Spleen (tissue), 11 donors: ENCODE data around the gene TSPAN19. TPM values are rescaled to one million over a fixed set of nuclear protein-coding genes. Genes with fewer than 3 reads are reported as not detected.

ENCODE experiments used
- DNase-seq: peaks from one replicate; pipeline ENCODE4 v3.0.0-alpha.2; 2020
- H3K27ac ChIP-seq, 8 donors: fragments of 200-600 bp; sonication (generic) in 7 of 8; 1 replicate in 4 of 8; 2 replicates in 4 of 8; pipeline versions ENCODE4 v1.5.0 to v1.8.0; 2016 to 2021; ENCODE audit warnings: inconsistent platforms in 4 of 8, mild to moderate bottlenecking in 4 of 8, moderate library complexity in 1 of 8
- H3K27me3 ChIP-seq, 7 donors: fragments of 200-600 bp; sonication (generic) in 6 of 7; replicated peaks in 1 of 7; 1 replicate in 4 of 7; 2 replicates in 3 of 7; pipeline versions ENCODE4 v1.5.0 to v1.8.0; 2016 to 2021; ENCODE audit warnings: inconsistent platforms in 3 of 7, mild to moderate bottlenecking in 1 of 7
- H3K36me3 ChIP-seq, 6 donors: fragments of 200-600 bp; sonication (generic) in 5 of 6; 1 replicate in 4 of 6; 2 replicates in 2 of 6; pipeline versions ENCODE4 v1.5.0 to v1.8.0; 2016 to 2021; ENCODE audit warnings: inconsistent platforms in 2 of 6
- H3K4me1 ChIP-seq, 6 donors: fragments of 200-600 bp; sonication (generic) in 5 of 6; 1 replicate in 3 of 6; 2 replicates in 3 of 6; pipeline versions ENCODE4 v1.5.0 to v1.8.0; 2016 to 2021; ENCODE audit warnings: inconsistent platforms in 3 of 6
- H3K4me3 ChIP-seq, 8 donors: fragments of 200-600 bp; sonication (generic) in 7 of 8; 1 replicate in 4 of 8; 2 replicates in 4 of 8; pipeline versions ENCODE4 v1.5.0 to v1.8.0; 2016 to 2021; ENCODE audit warnings: inconsistent platforms in 4 of 8, mild to moderate bottlenecking in 4 of 8, moderate library complexity in 2 of 8
- H3K9me3 ChIP-seq, 8 donors: fragments of 200-600 bp; sonication (generic) in 7 of 8; 1 replicate in 4 of 8; 2 replicates in 4 of 8; pipeline versions ENCODE4 v1.5.0 to v1.8.0; 2016 to 2021; ENCODE audit warnings: inconsistent platforms in 4 of 8
- CTCF ChIP-seq, 11 experiments: fragments of 200-600 bp in 7 of 11; fragments of 450-650 bp in 4 of 11; sonication (generic) in 4 of 11; IDR thresholded peaks in 8 of 11; conservative IDR thresholded peaks in 3 of 11; 1 replicate in 7 of 11; 2 replicates in 4 of 11; pipeline versions ENCODE4 v1.4.0 to v1.8.0; 2016 to 2021; ENCODE audit warnings: antibody characterized with exemption in 11 of 11, inconsistent platforms in 4 of 11, mild to moderate bottlenecking in 1 of 11
- POLR2A ChIP-seq, 3 donors: fragments of 450-650 bp; IDR thresholded peaks; one replicate each; pipeline ENCODE4 v1.5.1; 2017; ENCODE audit warnings: antibody characterized with exemption in 3 of 3, mild to moderate bottlenecking in 1 of 3
- POLR2AphosphoS5 ChIP-seq, 3 donors: sonication (generic); formaldehyde crosslinking; IDR thresholded peaks; one replicate each; pipeline ENCODE4 v1.5.1; 2017; ENCODE audit warnings: antibody characterized with exemption in 3 of 3
- WGBS, 5 donors: extraction: QIAGEN DNeasy Blood & Tissue Kit in 3 of 5; methylation state at CpG; one replicate each; pipeline versions ENCODE4 v1.1.5 to v1.1.7; 2013 to 2018; 5-methylcytosine and 5-hydroxymethylcytosine counted together
- intact Hi-C: fragments of 100-400 bp; cut with DNase I; formaldehyde crosslinking; loops from one replicate; pipeline ENCODE4 v1.15.0; 2023; ENCODE audit warnings: low total_unique reads
- polyA plus RNA-seq, 3 donors: library from polyadenylated mRNA; stranded (reverse); fragments of 200-250 nt; gene quantifications; one replicate each; pipeline ENCODE4 v1.2.1, GENCODE V29; 2013
- total RNA-seq, 7 donors: library from RNA; depleted of rRNA in 3 of 7; stranded (reverse); fragments of >200 nt in 3 of 7; fragmentation: NEBNext Ultra II Directional in 4 of 7; extraction: Animal tissue kit (Norgen Biotek cat#: 25700) in 4 of 7; gene quantifications; one replicate each; pipeline versions ENCODE4 v1.1.0 to v1.2.1, GENCODE V29; 2016 to 2021
- donor health status: healthy with polysubstance abuse.
- donor health status: DM: no; HTN: no; CAD: no; lungs with moderate emphysema.
- donor health status: DM: no; HTN: no; CAD: no.
- donor health status: Bipolar disorder and iron deficiency.
- donor health status: healthy.
- donor health status: DM: no; HTN: no; CAD: no.
- donor health status: DM: yes; HTN: yes; CAD: no.

The TSPAN19 gene
- total and polyA plus RNA-seq, 10 donors = 0.11 to 1.1 (median 0.51) TPM; not detected in 5

GRCh38 chr12:85004204-85004603, 31.9 kb downstream of the TSPAN19 start:
- DNase-seq = no peak
- TF ChIP-seq CTCF (IDR thresholded peaks at IDR 0.05 in 8 of 11, conservative IDR thresholded peaks at IDR 0.05 in 3 of 11) = no peak
- no peak for TF ChIP-seq POLR2A (IDR thresholded peaks at IDR 0.05)
- no peak for TF ChIP-seq POLR2AphosphoS5 (IDR thresholded peaks at IDR 0.05)
- Histone ChIP-seq H3K27ac (no peak overlapping the region), H3K36me3 (no peaks in the 10 kb centered on the region), H3K4me3 (no peak overlapping the region), H3K4me1 (no peaks in the 10 kb centered on the region), H3K9me3 (no peaks in the 10 kb centered on the region), H3K27me3 (no peaks in the 10 kb centered on the region)
- intact Hi-C loops = no loop called here

- Histone ChIP-seq H3K27me3 (no peaks in the 10 kb centered on the region), H3K36me3 (no peaks in the 10 kb centered on the region), H3K27ac (no peak overlapping the region), H3K4me1 (no peaks in the 10 kb centered on the region), H3K4me3 (no peak overlapping the region), H3K9me3 (no peaks in the 10 kb centered on the region)
- intact Hi-C loops = no loop called here
- TF ChIP-seq POLR2AphosphoS5 (IDR thresholded peaks at IDR 0.05) (no peak), POLR2A (IDR thresholded peaks at IDR 0.05) (no peak), CTCF (IDR thresholded peaks at IDR 0.05 in 8 of 11, conservative IDR thresholded peaks at IDR 0.05 in 3 of 11) (no peak)
- 57 to 85% (median 72%) methylated on average over 3 of the region's 3 CpGs for WGBS, 5 donors
- no peak for DNase-seq
Observed at GRCh38 chr12:85002778-85003296, 33.2 kb downstream of the TSPAN19 start.

- Histone ChIP-seq H3K36me3 (no peaks in the 10 kb centered on the region), H3K27me3 (no peaks in the 10 kb centered on the region), H3K27ac (no peak overlapping the region), H3K9me3 (no peaks in the 10 kb centered on the region), H3K4me1 (no peaks in the 10 kb centered on the region), H3K4me3 (no peak overlapping the region)
- intact Hi-C loops = no loop called here
- no peak for DNase-seq
- 58 to 77% (median 65%) methylated on average over 2 of the region's 2 CpGs for WGBS, 5 donors
- TF ChIP-seq POLR2AphosphoS5 (IDR thresholded peaks at IDR 0.05) (no peak), CTCF (IDR thresholded peaks at IDR 0.05 in 8 of 11, conservative IDR thresholded peaks at IDR 0.05 in 3 of 11) (no peak), POLR2A (IDR thresholded peaks at IDR 0.05) (no peak)
Observed at GRCh38 chr12:85000729-85001128, 35.3 kb downstream of the TSPAN19 start.

- Histone ChIP-seq H3K27me3 (no peaks in the 10 kb centered on the region), H3K27ac (no peak overlapping the region), H3K4me3 (no peak overlapping the region), H3K4me1 (no peaks in the 10 kb centered on the region), H3K9me3 (no peaks in the 10 kb centered on the region), H3K36me3 (no peaks in the 10 kb centered on the region)
- no peak for DNase-seq
- intact Hi-C loops = no loop called here
- TF ChIP-seq POLR2A (IDR thresholded peaks at IDR 0.05) = no peak
- TF ChIP-seq CTCF (IDR thresholded peaks at IDR 0.05 in 8 of 11, conservative IDR thresholded peaks at IDR 0.05 in 3 of 11) = no peak
- no peak for TF ChIP-seq POLR2AphosphoS5 (IDR thresholded peaks at IDR 0.05)
Observed at GRCh38 chr12:84998341-84998740, 37.7 kb downstream of the TSPAN19 start.
